ENCODE data around the gene RBM15. TPM values are rescaled to one million over a fixed set of nuclear protein-coding genes. Genes with fewer than 3 reads are reported as not detected.

RBM15 gene
- total RNA-seq, 3 donors from 2014 or later (not counting 1 experiment from before 2014, with no cell fraction given), result 81.8 to 109 (median 87.0) TPM

GRCh38 chr1:110335265-110335664 is 3.9 kb upstream of the RBM15 start:
- TF ChIP-seq, protein P1, sequence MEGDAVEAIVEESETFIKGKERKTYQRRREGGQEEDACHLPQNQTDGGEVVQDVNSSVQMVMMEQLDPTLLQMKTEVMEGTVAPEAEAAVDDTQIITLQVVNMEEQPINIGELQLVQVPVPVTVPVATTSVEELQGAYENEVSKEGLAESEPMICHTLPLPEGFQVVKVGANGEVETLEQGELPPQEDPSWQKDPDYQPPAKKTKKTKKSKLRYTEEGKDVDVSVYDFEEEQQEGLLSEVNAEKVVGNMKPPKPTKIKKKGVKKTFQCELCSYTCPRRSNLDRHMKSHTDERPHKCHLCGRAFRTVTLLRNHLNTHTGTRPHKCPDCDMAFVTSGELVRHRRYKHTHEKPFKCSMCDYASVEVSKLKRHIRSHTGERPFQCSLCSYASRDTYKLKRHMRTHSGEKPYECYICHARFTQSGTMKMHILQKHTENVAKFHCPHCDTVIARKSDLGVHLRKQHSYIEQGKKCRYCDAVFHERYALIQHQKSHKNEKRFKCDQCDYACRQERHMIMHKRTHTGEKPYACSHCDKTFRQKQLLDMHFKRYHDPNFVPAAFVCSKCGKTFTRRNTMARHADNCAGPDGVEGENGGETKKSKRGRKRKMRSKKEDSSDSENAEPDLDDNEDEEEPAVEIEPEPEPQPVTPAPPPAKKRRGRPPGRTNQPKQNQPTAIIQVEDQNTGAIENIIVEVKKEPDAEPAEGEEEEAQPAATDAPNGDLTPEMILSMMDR (IDR thresholded peaks at IDR 0.05), result no peak
- no peaks in the 10 kb centered on the region for H3K9me3 ChIP-seq (ENCODE audit: control insufficient read depth, insufficient read depth, low read length)
- 96% methylated on average over 1 of the region's 1 CpG for WGBS (ENCODE audit: insufficient coverage)
- H3K4me1 ChIP-seq (ENCODE audit: control insufficient read depth, insufficient read depth, low read length), result peaks cover 11% of the 10 kb centered on the region
- no peak overlapping the region for H3K27ac Mint-ChIP-seq
- no peaks in the 10 kb centered on the region for H3K36me3 ChIP-seq (ENCODE audit: control insufficient read depth, insufficient read depth, low read length)
- no peak overlapping the region for H3K4me3 ChIP-seq (ENCODE audit: low read length)
- no peaks in the 10 kb centered on the region for H3K36me3 Mint-ChIP-seq
- no peak for DNase-seq
- H3K4me1 Mint-ChIP-seq, result peaks cover 14 to 20% of the 10 kb centered on the region in 2 donors
- H3K4me3 Mint-ChIP-seq, result peak overlapping the region; percentile 4
- no peak overlapping the region for H3K27ac ChIP-seq (ENCODE audit: low read length)
- H3K27me3 ChIP-seq (ENCODE audit: control insufficient read depth, insufficient read depth, low read length), result no peaks in the 10 kb centered on the region
- no peaks in the 10 kb centered on the region for H3K27me3 Mint-ChIP-seq (ENCODE audit: low read depth in 2 of 2)
- no peaks in the 10 kb centered on the region for H3K9me3 Mint-ChIP-seq
- intact Hi-C loops (cut with micrococcal nuclease), result no loop called here
- no peak for ATAC-seq

DNA sequence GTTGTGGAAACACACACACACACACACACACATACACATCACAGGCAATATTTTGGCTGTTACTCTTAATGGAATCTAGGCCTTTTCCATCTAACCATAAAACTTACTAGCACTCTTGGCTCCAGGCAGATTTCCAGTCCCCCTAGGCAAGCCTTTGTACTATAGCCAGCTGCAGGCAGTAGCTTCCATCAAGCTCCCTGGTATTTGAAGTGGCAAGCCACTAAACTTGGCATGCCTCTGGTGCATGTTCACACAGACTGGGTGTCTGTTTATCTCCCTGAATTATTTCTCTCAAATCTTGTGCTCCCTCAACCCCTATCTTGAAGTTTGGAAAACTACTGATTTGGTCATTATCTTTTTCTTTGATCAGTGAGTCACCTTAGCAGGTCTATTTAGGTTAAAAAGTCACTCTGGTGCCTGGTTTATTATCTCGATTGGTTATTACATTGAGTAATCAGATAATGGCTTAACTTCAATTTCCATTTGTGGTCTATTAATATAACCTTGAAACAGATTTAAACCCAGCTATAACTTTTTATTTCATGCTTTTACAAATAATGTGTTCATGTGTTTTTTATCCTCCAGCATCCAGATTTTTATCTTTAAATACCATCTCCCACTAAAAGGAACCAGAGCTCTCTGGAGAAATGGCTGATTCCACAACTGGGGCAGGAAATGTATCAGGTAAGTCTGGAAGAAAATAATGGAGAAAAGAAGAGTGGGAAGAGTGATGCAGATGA is 2.7 kb upstream of the RBM15 start:
- Histone ChIP-seq H3K36me3 (ENCODE audit: control insufficient read depth, insufficient read depth, low read length) (peaks cover 7% of the 10 kb centered on the region), H3K4me1 (ENCODE audit: control insufficient read depth, insufficient read depth, low read length) (peaks cover 23% of the 10 kb centered on the region), H3K9me3 (ENCODE audit: control insufficient read depth, insufficient read depth, low read length) (no peaks in the 10 kb centered on the region), H3K4me3 (ENCODE audit: low read length) (no peak overlapping the region), H3K27me3 (ENCODE audit: control insufficient read depth, insufficient read depth, low read length) (no peaks in the 10 kb centered on the region), H3K27ac (ENCODE audit: low read length) (no peak overlapping the region)
- ATAC-seq (no peak), DNase-seq (no peak)
- intact Hi-C loops (cut with micrococcal nuclease), result no loop called here
- Mint-ChIP-seq H3K4me3 (peak overlapping the region; percentile 79), H3K9me3 (no peaks in the 10 kb centered on the region), H3K36me3 (no peaks in the 10 kb centered on the region), H3K27ac (no peak overlapping the region), H3K27me3 (ENCODE audit: low read depth in 2 of 2) (no peaks in the 10 kb centered on the region), H3K4me1 (peaks cover 26 to 31% of the 10 kb centered on the region in 2 donors)
- WGBS (ENCODE audit: insufficient coverage), result no CpG with 5 or more reads among the region's 1 CpG
- TF ChIP-seq, protein P1 (IDR thresholded peaks at IDR 0.05), result no peak

GRCh38 chr1:110337704-110338308 is 1.4 kb upstream of the RBM15 start:
- H3K9me3 ChIP-seq (ENCODE audit: control insufficient read depth, insufficient read depth, low read length), result no peaks in the 10 kb centered on the region
- H3K36me3 ChIP-seq (ENCODE audit: control insufficient read depth, insufficient read depth, low read length), result peaks cover 19% of the 10 kb centered on the region
- peak overlapping the region; percentile 98 for H3K4me3 ChIP-seq (ENCODE audit: low read length)
- peaks cover 30% of the 10 kb centered on the region for H3K4me1 ChIP-seq (ENCODE audit: control insufficient read depth, insufficient read depth, low read length)
- DNase-seq, result peak in 1 of 2 donors; percentile 38
- no peaks in the 10 kb centered on the region for H3K9me3 Mint-ChIP-seq
- intact Hi-C loops (cut with micrococcal nuclease), result loop anchor here (1.0 to 2.0 kb wide), 3 partner anchors 128 to 911 kb away; partner anchors contain the start of genes KCNC4, PSMA5 and STRIP1
- H3K27ac Mint-ChIP-seq, result no peak overlapping the region
- WGBS (ENCODE audit: insufficient coverage), result 0% methylated on average over 35 of the region's 36 CpGs
- no peak overlapping the region for H3K4me3 Mint-ChIP-seq
- no peaks in the 10 kb centered on the region for H3K27me3 ChIP-seq (ENCODE audit: control insufficient read depth, insufficient read depth, low read length)
- H3K27ac ChIP-seq (ENCODE audit: low read length), result peak overlapping the region; percentile 99
- no peak for ATAC-seq
- no peaks in the 10 kb centered on the region for H3K27me3 Mint-ChIP-seq (ENCODE audit: low read depth in 2 of 2)
- TF ChIP-seq, protein P1 (IDR thresholded peaks at IDR 0.05), result no peak
- H3K36me3 Mint-ChIP-seq, result no peaks in the 10 kb centered on the region
- peaks cover 38 to 43% of the 10 kb centered on the region in 2 donors for H3K4me1 Mint-ChIP-seq

Measured in natural killer cell (primary cell).